Activated B cell treated with CpG ODN at 0.5 μM for 24 hours (primary cell): ENCODE results near the gene TGIF1. TPM values are rescaled to one million over a fixed set of nuclear protein-coding genes. Genes with fewer than 3 reads are reported as not detected.
"Not testable (repeated sequence)": the region's sequence is repeated elsewhere in the genome, so short reads cannot be mapped to it uniquely, and the experiment has no call there.

Experiments
- ATAC-seq: fragments of 200-7000 bp; cut with Tn5 transposase; one replicate; pipeline ENCODE4 v1.10.0; 2021; ENCODE audit warnings: low read depth, mild to moderate bottlenecking, moderate library complexity
- CTCF ChIA-PET: fragments of 350-600 bp; sonication (Branson Sonifier 250); formaldehyde crosslinking; loops from one replicate; lab custom pipeline; 2021; ENCODE audit warnings: antibody characterized with exemption; lab: Charles Lee
- POLR2A ChIA-PET: fragments of 350-600 bp; sonication (Branson Sonifier 250); formaldehyde crosslinking; loops from one replicate; lab custom pipeline; 2021; ENCODE audit warnings: antibody characterized with exemption; lab: Charles Lee
- DNase-seq: peaks from one replicate; pipeline ENCODE4 v3.0.0; 2022
- H3K27ac Mint-ChIP-seq: one replicate; pipeline ENCODE4 v1.8.0; 2020; ENCODE audit warnings: mixed read lengths
- H3K27me3 Mint-ChIP-seq: one replicate; pipeline ENCODE4 v1.8.0; 2021; ENCODE audit warnings: mixed read lengths
- H3K36me3 Mint-ChIP-seq: one replicate; pipeline ENCODE4 v1.8.0; 2021; ENCODE audit warnings: low read depth, mixed read lengths
- H3K4me1 Mint-ChIP-seq: one replicate; pipeline ENCODE4 v1.8.0; 2021; ENCODE audit warnings: mixed read lengths
- H3K4me3 Mint-ChIP-seq: one replicate; pipeline ENCODE4 v1.8.0; 2020; ENCODE audit warnings: mild to moderate bottlenecking, mixed read lengths
- H3K9me3 Mint-ChIP-seq: one replicate; pipeline ENCODE4 v1.8.0; 2020; ENCODE audit warnings: mixed read lengths
- intact Hi-C: fragments of 100-400 bp; cut with micrococcal nuclease; formaldehyde crosslinking; loops from one replicate; pipeline ENCODE4 v1.15.1; 2024
- total RNA-seq: library from RNA; stranded (reverse); gene quantifications from 2 replicates; pipeline ENCODE4 v1.2.3, GENCODE V29; 2022
- TF ChIP-seq, protein P1 (sequence below): fragments of 200-600 bp; IDR thresholded peaks from one replicate; pipeline ENCODE4 v1.8.0; 2022; ENCODE audit warnings: antibody characterized with exemption, mild to moderate bottlenecking

TGIF1 gene
- total RNA-seq, 1 donor from 2014 or later, result 76.3 TPM

DNA sequence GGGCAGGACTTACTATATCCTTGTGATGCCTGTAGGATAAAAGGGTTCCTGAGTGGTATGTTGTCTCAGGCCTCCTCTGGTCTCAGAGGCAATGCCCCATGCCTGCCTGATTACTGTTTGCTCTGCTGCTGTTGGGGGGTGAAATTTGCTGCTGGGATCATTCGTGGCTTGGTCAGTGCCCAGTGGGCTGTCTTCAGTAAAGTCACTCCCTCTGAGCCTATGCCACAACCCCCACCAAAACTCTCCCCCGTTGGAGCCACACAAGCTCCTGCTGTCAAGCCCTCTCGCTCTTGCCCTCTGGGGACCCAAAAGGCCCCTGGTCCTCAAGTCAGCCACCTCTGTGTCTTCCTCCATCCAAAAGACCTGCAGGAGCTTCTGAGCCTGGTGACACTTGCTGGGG lies 38.6 kb upstream of the TGIF1 start:
- H3K9me3 Mint-ChIP-seq, result no peaks in the 10 kb centered on the region
- DNase-seq, result no peak
- H3K27me3 Mint-ChIP-seq, result no peaks in the 10 kb centered on the region
- CTCF ChIA-PET, result no interaction called here
- intact Hi-C loops, result no loop called here
- ATAC-seq, result peak; percentile 14
- no peaks in the 10 kb centered on the region for H3K36me3 Mint-ChIP-seq
- peaks cover 14% of the 10 kb centered on the region for H3K4me1 Mint-ChIP-seq
- H3K27ac Mint-ChIP-seq, result no peak overlapping the region
- TF ChIP-seq, protein P1, sequence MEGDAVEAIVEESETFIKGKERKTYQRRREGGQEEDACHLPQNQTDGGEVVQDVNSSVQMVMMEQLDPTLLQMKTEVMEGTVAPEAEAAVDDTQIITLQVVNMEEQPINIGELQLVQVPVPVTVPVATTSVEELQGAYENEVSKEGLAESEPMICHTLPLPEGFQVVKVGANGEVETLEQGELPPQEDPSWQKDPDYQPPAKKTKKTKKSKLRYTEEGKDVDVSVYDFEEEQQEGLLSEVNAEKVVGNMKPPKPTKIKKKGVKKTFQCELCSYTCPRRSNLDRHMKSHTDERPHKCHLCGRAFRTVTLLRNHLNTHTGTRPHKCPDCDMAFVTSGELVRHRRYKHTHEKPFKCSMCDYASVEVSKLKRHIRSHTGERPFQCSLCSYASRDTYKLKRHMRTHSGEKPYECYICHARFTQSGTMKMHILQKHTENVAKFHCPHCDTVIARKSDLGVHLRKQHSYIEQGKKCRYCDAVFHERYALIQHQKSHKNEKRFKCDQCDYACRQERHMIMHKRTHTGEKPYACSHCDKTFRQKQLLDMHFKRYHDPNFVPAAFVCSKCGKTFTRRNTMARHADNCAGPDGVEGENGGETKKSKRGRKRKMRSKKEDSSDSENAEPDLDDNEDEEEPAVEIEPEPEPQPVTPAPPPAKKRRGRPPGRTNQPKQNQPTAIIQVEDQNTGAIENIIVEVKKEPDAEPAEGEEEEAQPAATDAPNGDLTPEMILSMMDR, result no peak
- peak overlapping the region; percentile 74 for H3K4me3 Mint-ChIP-seq
- POLR2A ChIA-PET, result interaction anchor here (1.3 to 1.9 kb wide), 5 partner anchors 8 to 255 kb away, joined by 3 to 11 read pairs (median 4); partner anchors contain the start of gene MYL12B

DNA sequence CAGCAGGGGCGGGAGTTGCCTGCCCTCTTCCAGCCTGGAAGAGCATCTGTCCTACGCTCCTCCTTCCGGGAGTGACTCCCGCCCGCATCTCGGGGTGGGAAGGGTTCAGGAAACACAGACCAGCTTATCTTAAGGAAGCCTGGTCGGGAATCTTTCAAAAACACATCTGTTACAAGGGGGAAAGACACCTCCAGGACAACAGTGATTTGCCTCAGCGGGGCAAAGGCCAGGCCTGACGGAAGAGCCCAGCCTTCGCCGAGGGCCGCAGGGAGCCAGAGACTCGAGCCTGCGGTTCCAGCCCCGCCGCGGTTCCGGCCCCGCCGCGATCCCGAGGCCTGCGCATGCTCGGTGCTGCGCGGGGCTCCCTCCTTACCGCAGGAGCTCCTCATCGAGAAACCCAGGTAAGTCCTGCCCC lies 38.1 kb upstream of the TGIF1 start:
- Mint-ChIP-seq H3K4me1 (peaks cover 12% of the 10 kb centered on the region), H3K27me3 (no peaks in the 10 kb centered on the region), H3K9me3 (no peaks in the 10 kb centered on the region), H3K36me3 (no peaks in the 10 kb centered on the region), H3K27ac (no peak overlapping the region), H3K4me3 (peak overlapping the region; percentile 74)
- peak; percentile 66 for ATAC-seq
- CTCF ChIA-PET, result no interaction called here
- intact Hi-C loops, result loop anchor here (1.0 kb wide), 1 partner anchor 10 kb away; no protein-coding TSS in a partner anchor
- DNase-seq, result peak; percentile 32
- TF ChIP-seq, protein P1, result no peak
- POLR2A ChIA-PET, result interaction anchor here (0.7 to 1.9 kb wide), 9 partner anchors 9 to 254 kb away, joined by 3 to 11 read pairs (median 4); partner anchors contain the start of gene MYL12B

DNA sequence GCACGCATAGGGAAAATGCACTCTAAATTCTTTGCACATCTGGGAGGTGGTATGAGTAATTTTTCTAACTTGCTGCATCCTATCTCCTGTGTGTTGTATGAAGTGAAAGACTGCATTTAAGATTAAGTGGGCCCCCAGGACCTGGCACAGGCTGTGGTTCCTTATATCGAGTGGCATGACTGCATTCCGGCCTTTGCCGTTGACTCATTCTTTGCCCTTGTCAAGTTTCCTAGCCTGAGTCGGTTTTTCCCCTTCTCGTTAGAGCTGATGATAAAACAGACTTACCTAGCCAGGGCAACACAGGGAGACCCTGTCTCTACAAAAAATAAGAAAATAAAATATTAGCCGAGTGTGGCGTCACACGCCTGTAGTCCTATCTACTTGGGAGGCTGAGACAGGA lies 37.4 kb upstream of the TGIF1 start:
- H3K27ac Mint-ChIP-seq, H3K27me3 Mint-ChIP-seq, CTCF ChIA-PET, H3K36me3 Mint-ChIP-seq, H3K9me3 Mint-ChIP-seq, DNase-seq: not testable (repeated sequence)
- ATAC-seq, result peak; percentile 42
- POLR2A ChIA-PET, result interaction anchor here (0.8 to 1.9 kb wide), 8 partner anchors 10 to 254 kb away, joined by 3 to 11 read pairs (median 4); partner anchors contain the start of gene MYL12B
- intact Hi-C loops, result loop anchor here (1.0 kb wide), 1 partner anchor 10 kb away; no protein-coding TSS in a partner anchor
- peak overlapping the region; percentile 74 for H3K4me3 Mint-ChIP-seq
- H3K4me1 Mint-ChIP-seq, result peaks cover 12% of the 10 kb centered on the region

DNA sequence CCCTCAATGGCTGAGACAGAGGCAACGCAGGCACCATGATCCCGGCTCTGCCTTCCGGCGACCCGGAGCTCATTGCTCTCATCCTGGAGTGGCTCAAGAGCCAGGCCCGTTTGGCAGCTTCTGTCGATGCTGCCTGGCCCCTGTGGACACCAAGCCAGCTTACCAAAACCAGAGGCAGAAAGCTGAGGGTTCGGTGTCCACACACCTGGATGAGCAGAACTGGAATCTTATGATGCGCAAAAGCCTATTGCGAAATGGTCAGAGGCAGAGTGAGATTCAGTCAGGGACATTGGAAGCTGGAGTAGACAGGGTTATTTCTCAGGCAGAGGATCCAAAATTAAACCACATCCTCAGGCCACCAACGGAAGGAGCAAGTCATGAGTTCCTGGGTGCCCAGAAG lies 34.9 kb upstream of the TGIF1 start:
- DNase-seq, result no peak
- ChIA-PET POLR2A (interaction anchor here (1.5 kb wide), 1 partner anchor 10 kb away, joined by 4 read pairs; no protein-coding TSS in a partner anchor), CTCF (no interaction called here)
- H3K9me3 Mint-ChIP-seq, result no peaks in the 10 kb centered on the region
- H3K4me1 Mint-ChIP-seq, result peaks cover 12% of the 10 kb centered on the region
- no peak for ATAC-seq
- H3K36me3 Mint-ChIP-seq, result no peaks in the 10 kb centered on the region
- TF ChIP-seq, protein P1, result no peak
- H3K27me3 Mint-ChIP-seq, result no peaks in the 10 kb centered on the region
- intact Hi-C loops, result no loop called here
- no peak overlapping the region for H3K4me3 Mint-ChIP-seq
- H3K27ac Mint-ChIP-seq, result no peak overlapping the region

DNA sequence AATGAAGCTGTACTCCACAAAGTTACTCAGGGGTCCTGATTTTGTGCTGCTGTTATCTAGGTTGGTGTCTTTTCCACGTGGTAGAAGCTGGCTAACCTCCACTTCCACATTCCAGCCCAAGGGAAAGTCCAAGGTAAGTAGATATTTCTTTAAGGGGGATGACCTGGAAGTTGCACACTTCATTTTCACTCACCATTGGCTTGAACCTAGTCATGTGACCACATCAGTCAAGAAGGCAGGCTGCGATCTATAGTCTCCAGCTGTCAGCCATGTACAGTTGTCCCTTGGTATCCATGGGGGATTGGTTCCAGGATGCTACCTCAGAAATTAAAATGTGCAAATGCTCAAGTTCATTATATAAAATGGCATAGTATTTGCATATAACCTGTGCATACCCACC lies 31.9 kb upstream of the TGIF1 start:
- ChIA-PET CTCF (no interaction called here), POLR2A (interaction anchor here (0.6 to 0.7 kb wide), 2 partner anchors 9 to 176 kb away, joined by 4 to 5 read pairs; no protein-coding TSS in a partner anchor)
- ATAC-seq, result no peak
- intact Hi-C loops, result no loop called here
- Mint-ChIP-seq H3K27me3 (no peaks in the 10 kb centered on the region), H3K36me3 (no peaks in the 10 kb centered on the region), H3K4me3 (no peak overlapping the region), H3K9me3 (no peaks in the 10 kb centered on the region), H3K27ac (no peak overlapping the region), H3K4me1 (no peaks in the 10 kb centered on the region)
- no peak for DNase-seq
- TF ChIP-seq, protein P1, result no peak
